Activated B cell treated with CpG ODN at 0.5 μM for 24 hours (primary cell): ENCODE data around the gene SDSL. TPM values are rescaled to one million over a fixed set of nuclear protein-coding genes. Genes with fewer than 3 reads are reported as not detected.

Experiments
- ATAC-seq: fragments of 200-7000 bp; cut with Tn5 transposase; one replicate; pipeline ENCODE4 v1.10.0; 2021; ENCODE audit warnings: low read depth, mild to moderate bottlenecking, moderate library complexity
- CTCF ChIA-PET: fragments of 350-600 bp; sonication (Branson Sonifier 250); formaldehyde crosslinking; loops from one replicate; lab custom pipeline; 2021; ENCODE audit warnings: antibody characterized with exemption; lab: Charles Lee
- POLR2A ChIA-PET: fragments of 350-600 bp; sonication (Branson Sonifier 250); formaldehyde crosslinking; loops from one replicate; lab custom pipeline; 2021; ENCODE audit warnings: antibody characterized with exemption; lab: Charles Lee
- DNase-seq: peaks from one replicate; pipeline ENCODE4 v3.0.0; 2022
- H3K27ac Mint-ChIP-seq: one replicate; pipeline ENCODE4 v1.8.0; 2020; ENCODE audit warnings: mixed read lengths
- H3K27me3 Mint-ChIP-seq: one replicate; pipeline ENCODE4 v1.8.0; 2021; ENCODE audit warnings: mixed read lengths
- H3K36me3 Mint-ChIP-seq: one replicate; pipeline ENCODE4 v1.8.0; 2021; ENCODE audit warnings: low read depth, mixed read lengths
- H3K4me1 Mint-ChIP-seq: one replicate; pipeline ENCODE4 v1.8.0; 2021; ENCODE audit warnings: mixed read lengths
- H3K4me3 Mint-ChIP-seq: one replicate; pipeline ENCODE4 v1.8.0; 2020; ENCODE audit warnings: mild to moderate bottlenecking, mixed read lengths
- H3K9me3 Mint-ChIP-seq: one replicate; pipeline ENCODE4 v1.8.0; 2020; ENCODE audit warnings: mixed read lengths
- intact Hi-C: fragments of 100-400 bp; cut with micrococcal nuclease; formaldehyde crosslinking; loops from one replicate; pipeline ENCODE4 v1.15.1; 2024
- total RNA-seq: library from RNA; stranded (reverse); gene quantifications from 2 replicates; pipeline ENCODE4 v1.2.3, GENCODE V29; 2022
- TF ChIP-seq, protein P1 (sequence below): fragments of 200-600 bp; IDR thresholded peaks from one replicate; pipeline ENCODE4 v1.8.0; 2022; ENCODE audit warnings: antibody characterized with exemption, mild to moderate bottlenecking

SDSL gene
- total RNA-seq, 1 donor from 2014 or later = 0.20 TPM

DNA sequence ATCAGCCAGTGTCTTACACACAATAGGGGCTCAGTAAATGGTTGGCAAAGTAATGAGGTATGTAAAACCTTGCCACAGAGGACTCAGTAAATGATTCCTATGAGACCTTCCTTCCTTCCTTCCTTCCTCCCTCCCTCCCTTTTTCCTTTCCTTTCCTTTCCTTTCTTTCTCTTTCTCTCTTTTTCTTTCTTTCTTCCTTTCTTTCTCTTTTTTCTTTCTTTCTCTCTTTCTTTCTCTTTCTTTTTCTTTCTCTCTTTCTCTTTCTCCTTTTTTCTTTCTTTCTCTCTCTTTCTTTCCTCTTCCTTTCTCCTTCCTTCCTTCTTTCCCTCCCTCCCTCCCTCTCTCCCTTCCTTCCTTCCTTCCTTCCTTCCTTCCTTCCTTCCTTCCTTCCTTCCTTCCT is 26.0 kb upstream of the SDSL start:
- TF ChIP-seq, protein P1, sequence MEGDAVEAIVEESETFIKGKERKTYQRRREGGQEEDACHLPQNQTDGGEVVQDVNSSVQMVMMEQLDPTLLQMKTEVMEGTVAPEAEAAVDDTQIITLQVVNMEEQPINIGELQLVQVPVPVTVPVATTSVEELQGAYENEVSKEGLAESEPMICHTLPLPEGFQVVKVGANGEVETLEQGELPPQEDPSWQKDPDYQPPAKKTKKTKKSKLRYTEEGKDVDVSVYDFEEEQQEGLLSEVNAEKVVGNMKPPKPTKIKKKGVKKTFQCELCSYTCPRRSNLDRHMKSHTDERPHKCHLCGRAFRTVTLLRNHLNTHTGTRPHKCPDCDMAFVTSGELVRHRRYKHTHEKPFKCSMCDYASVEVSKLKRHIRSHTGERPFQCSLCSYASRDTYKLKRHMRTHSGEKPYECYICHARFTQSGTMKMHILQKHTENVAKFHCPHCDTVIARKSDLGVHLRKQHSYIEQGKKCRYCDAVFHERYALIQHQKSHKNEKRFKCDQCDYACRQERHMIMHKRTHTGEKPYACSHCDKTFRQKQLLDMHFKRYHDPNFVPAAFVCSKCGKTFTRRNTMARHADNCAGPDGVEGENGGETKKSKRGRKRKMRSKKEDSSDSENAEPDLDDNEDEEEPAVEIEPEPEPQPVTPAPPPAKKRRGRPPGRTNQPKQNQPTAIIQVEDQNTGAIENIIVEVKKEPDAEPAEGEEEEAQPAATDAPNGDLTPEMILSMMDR = no peak
- Mint-ChIP-seq H3K9me3 (no peaks in the 10 kb centered on the region), H3K36me3 (peaks cover 3% of the 10 kb centered on the region), H3K27me3 (peaks cover 8% of the 10 kb centered on the region), H3K4me3 (no peak overlapping the region), H3K27ac (no peak overlapping the region), H3K4me1 (no peaks in the 10 kb centered on the region)
- DNase-seq (no peak), ATAC-seq (no peak)
- CTCF ChIA-PET = no interaction called here
- intact Hi-C loops = no loop called here
- POLR2A ChIA-PET = no interaction called here

DNA sequence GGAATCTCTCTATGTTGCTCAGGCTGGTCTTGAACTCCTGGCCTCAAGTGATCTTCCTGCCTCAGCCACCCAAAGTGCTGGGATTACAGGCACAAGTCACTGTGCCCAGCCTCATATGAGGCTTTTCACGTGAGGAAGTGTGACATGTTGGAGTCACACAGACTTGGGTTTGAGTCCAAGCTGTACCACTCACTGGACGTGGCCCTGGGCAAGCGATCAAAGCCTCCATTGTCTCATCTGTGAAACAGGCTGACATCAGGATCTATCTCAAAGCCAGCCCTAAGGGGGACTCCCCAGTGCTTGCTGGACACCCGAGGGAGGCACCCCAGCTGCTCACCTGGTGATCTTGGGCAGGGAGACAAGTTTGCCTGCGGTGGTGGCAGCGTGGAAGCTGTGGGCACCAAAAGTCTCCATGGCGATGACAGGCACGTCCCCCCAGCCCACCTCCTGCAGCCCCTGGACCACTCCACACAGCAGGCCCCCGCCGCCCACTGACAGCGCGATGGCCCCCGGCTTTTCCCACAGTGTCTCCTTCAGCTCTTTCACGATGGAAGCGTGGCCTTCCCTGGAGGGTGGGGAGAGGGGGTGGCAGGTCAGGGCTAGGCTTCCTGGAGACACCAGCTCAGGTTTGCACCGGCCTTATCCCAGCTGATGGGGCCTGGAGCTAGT is 25.2 kb upstream of the SDSL start:
- H3K27me3 Mint-ChIP-seq = peaks cover 9% of the 10 kb centered on the region
- ChIA-PET CTCF (no interaction called here), POLR2A (no interaction called here)
- DNase-seq (no peak), ATAC-seq (no peak)
- no peaks in the 10 kb centered on the region for H3K9me3 Mint-ChIP-seq
- no peaks in the 10 kb centered on the region for H3K4me1 Mint-ChIP-seq
- intact Hi-C loops = no loop called here
- H3K27ac Mint-ChIP-seq = no peak overlapping the region
- no peaks in the 10 kb centered on the region for H3K36me3 Mint-ChIP-seq
- TF ChIP-seq, protein P1 = no peak
- H3K4me3 Mint-ChIP-seq = no peak overlapping the region

DNA sequence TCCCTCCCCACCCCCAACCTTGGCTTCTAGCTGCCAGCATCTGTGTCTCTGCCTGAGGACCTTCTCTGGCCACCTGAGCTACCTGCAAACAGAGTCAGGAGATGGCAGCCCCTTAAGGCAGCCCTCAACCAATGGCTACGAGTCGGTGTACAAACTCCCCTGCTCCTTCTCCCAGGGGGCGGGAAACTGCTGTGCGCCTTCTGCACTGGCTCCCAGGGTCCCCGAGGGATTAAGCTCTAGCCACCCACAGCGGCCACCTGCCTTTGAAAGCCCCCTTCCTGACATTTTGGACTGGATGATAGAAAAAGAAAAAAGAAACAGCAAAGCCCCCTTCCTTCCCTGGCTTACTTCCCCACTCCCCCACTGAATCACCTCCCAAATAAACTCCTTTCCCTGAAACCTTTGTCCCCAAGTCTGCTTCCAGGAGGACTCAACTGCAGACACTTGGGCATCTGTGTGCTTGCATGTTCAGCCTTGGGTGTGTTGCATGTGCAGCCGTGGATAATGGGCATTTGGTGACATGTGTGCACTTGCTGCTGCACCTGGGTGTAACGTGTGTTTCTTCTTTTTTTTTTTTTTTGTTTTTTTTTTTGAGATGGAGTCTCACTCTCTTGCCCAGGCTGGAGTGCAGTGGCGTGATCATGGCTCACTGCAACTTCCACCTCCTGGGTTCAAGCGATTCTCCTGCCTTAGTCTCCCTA is 24.5 kb upstream of the SDSL start:
- ChIA-PET CTCF (interaction anchor here (0.7 kb wide), 1 partner anchor 60 kb away, joined by 3 read pairs; no protein-coding TSS in a partner anchor), POLR2A (no interaction called here)
- no peak for ATAC-seq
- H3K36me3 Mint-ChIP-seq = no peaks in the 10 kb centered on the region
- no peak for DNase-seq
- H3K4me1 Mint-ChIP-seq = no peaks in the 10 kb centered on the region
- no peak overlapping the region for H3K4me3 Mint-ChIP-seq
- H3K27ac Mint-ChIP-seq = no peak overlapping the region
- intact Hi-C loops = no loop called here
- H3K9me3 Mint-ChIP-seq = no peaks in the 10 kb centered on the region
- H3K27me3 Mint-ChIP-seq = peaks cover 14% of the 10 kb centered on the region
- TF ChIP-seq, protein P1 = no peak

DNA sequence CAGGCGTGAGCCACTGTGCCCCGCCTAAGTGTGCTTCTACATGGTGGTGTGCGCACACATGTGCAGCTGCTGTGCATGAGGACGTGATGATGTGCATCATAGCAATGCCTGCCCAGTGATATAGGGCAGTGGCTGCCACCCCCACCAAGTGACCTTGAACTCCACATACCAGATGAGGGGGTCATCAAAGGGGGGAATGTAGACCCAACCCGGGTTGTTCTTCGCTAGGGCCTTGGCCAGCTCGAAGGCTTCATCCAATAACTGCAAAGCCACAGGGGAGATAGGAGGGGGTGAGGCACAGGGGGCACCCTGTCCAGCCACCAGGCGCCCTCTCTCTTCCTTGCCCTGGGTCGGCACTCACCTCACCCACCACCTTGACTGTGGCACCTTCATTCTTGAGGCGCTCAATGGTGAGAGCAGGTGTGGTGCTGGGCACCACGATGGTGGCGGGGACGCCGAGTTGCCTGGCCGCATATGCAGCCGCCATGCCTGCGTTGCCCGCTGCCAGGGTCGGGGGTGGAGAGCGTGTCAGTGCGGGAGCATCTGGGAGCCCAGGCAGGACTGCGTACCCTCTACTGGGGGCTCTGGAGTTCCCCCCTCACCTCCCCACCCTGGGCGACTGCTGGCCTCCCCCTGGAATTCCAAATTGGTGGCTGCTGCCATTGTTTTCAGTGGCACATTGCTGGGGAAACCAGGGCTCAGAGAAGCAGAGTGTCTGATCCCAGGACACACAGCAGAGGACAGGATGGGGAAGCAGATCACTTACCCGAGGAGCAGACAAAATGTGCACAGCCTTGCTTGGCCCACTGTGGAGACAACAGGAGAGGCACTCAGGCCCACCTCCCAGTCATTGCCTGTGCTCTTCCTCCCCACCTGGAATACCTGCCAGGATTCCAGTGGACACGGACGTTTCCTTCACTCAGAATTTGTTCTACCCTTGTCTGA is 23.6 kb upstream of the SDSL start:
- TF ChIP-seq, protein P1 = no peak
- H3K4me3 Mint-ChIP-seq = no peak overlapping the region
- intact Hi-C loops = no loop called here
- ATAC-seq (no peak), DNase-seq (no peak)
- H3K4me1 Mint-ChIP-seq = no peaks in the 10 kb centered on the region
- peaks cover 16% of the 10 kb centered on the region for H3K27me3 Mint-ChIP-seq
- ChIA-PET POLR2A (no interaction called here), CTCF (interaction anchor here (0.7 kb wide), 1 partner anchor 61 kb away, joined by 3 read pairs; no protein-coding TSS in a partner anchor)
- no peaks in the 10 kb centered on the region for H3K36me3 Mint-ChIP-seq
- no peak overlapping the region for H3K27ac Mint-ChIP-seq
- H3K9me3 Mint-ChIP-seq = no peaks in the 10 kb centered on the region
